ENCODE data around the gene CEP295NL.
"Not testable (repeated sequence)": the region's sequence is repeated elsewhere in the genome, so short reads cannot be mapped to it uniquely, and the experiment has no call there.

CEP295NL gene, protein sequence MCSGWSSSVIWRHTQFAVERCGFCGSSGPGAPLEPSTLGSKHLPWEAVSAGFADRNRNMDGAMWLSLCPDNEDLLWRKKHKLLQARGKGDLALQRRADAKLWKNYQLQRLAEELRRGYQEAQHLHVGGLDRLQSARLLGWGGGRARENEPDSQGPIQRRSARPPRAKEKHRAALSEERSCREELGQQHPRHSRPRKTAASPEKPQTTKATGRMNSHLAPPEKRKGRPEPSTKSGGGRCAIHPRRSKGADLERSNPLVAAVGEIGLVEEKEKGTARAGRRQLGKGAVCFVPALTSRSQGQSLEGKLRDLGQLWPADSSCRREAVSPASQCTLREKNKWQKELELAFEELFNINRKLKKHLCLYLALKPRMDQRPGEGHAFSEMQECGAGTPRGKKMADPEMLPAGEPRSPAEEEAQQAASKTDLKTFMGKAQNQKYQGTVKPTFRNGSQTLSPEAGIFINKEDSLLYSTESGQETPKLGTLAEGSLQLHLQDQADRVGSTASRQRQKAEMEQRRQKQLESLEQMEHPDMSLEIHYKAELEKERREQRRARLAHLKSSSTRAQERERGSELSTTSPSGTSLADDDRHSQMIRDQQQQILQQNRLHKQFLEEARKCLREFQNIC

DNA sequence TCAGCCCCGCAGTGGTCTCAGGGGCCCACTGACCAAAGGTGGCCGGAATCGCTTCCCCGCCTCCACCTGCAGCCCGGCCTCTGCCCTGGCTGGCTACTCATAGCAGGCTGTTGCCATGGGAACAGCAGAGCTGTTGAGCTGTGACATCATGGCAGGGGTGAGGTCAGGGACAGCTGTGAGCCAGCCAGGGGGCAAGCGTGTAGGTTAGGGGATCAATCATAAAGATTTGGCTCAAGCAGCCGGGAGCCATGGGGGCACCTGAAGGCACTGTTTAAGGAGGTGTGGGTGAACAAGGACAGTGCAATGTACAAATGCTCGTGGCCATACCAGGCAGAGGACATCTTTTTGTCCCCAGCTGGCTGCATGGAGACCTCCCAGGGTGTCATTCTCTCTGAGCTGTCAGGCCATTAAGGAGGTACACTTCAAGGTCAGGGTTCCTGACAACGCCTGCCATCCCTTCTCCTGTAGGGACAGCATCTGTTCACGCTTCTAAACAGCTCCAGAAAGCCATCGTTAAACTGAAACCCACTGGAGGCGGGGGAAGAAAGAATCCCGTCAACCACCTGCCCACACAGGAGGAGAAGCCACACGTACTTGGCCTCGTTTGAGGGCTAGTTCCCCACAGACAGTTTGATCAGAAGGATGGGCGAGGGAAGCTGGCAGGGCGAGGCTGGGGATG lies at the start of gene CEP295NL:
Gene CEP295NL (minus strand): TSS at position 101 of the 679 bp plus-strand sequence. CDS start 1,373 bp downstream, outside the sequence.
- peak in 16 of 56 donors; percentile 26 to 63 (median 36) for DNase-seq

DNA sequence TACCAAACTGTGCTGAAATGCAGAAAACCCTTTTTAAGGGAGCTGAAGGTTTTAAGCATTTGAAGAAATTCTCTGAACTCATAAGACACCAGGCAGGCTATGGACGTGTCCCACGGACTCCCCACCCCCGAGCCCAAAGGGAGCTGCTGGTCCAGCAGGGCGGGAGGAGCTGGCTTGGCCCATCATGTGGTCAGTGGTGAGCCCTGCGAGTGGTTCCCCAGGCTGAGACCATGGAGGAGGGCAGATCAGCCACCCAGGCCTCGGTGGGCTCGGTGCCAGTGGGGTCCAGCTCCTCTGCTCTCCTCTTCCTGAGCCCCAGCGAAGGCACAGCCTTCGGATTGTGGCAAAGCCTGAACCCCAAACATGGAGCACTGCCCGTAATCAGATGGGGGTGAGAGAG lies 49.7 kb upstream of the CEP295NL start:
- no peak for DNase-seq

DNA sequence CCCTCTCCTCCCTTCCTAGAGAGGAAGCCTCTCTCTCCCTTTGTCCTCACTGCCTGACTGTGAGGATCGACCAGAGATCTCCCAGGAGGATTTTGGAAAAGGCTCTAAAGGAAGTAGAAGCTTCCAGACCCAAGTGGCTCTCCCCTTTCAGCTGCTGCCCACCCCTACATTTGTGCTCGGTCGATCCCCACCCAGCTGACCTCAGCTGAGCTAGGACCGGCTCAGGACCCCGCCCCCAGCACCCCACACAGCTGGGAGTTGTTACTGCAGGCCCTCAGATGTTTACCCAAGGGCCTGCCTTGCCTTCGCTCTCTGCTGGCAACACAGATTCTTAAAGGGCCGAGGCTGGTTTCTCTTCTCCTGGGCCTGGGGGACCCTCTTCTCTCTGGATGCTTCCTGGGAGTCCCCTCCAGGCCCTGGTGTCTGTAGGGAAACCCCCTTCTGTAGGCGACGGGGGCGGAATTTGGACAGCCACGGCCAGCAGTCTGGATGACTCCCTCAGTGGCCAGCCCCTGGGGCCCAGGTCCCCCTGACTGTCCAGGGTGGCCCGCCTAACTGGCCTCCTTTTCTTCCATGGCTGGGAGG lies 49.1 kb upstream of the CEP295NL start:
- no peak for DNase-seq

DNA sequence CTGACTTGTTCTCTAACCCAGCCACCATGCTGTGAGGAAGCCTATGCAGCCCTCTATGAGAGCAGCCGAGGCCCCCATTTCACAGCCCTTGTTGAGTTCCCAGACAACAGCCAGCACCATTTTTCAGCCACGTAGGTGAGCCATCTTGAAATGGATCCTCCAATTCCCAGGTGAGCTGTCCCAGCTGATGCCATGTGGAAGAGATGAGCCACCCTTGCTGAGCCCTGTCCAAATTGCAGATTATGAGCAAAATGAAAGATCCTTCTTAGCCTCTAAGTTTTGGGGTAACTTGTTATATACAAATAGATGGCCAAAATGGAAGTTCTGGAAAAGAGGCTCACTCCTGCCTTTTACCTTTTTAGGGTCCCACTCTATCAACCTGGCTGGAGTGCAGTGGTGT lies 47.9 kb upstream of the CEP295NL start:
- no peak for DNase-seq

DNA sequence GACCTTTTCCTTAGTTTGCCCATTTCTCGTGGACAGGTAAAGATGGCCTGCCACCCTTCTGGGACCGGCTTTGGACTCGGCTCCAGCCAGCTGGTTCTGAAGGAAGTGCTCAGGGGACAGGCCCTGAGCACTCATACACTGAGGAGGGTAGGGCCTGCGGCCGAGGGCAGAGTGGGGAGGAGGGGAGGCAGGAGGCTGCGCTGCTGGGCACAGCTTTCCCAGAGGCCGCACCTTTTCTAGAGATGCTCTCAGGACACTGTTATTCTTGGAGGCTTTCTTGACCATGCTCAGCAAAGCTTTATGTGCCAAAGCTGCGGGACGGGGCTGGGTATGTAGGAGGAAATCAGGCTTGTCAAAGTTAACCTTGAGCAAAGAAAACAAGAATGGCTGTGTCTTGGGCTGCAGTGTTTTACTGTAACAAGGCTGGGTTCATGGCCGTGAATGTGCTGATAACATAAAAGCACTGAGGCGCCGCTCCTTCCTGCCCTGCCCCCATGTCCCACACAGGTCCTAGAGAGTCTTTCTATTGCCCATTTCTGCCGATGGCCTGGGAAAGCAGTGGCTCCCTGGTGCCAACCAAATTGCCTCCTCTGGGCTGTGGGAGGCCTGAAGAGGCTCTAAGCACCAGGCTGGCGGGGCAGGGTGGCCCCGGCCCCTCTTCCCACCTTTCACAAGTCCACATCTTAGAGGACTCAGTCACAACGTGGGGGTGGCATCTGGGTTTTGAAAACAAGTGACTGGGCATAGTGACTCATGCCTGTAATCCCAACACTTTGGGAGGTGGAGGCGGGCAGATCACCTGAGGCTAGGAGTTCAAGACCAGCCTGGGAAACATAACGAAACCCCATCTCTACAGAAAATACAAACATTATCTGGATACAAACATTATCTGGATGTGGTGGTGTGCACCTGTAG lies 44.5 kb upstream of the CEP295NL start:
- no peak for DNase-seq

DNA sequence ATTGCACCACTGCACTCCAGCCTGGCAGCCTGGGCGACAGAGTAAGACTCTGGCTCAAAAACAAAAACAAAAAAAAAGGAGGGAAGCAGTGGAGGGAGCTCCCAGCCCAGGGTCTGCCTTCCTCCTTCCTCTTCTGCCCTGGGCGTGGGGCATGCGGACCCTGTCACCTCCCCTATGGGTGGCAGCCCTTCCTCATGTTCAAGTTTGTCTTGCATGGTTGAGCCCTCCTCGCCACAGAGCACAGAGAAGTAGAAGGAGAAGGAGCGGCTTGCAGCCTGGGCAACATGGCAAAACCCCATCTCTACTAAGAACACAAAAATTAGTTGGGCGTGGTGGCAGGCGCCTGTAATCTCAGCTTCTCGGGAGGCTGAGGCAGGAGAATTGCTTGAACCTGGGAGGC lies 43.6 kb upstream of the CEP295NL start:
- DNase-seq, result no peak

DNA sequence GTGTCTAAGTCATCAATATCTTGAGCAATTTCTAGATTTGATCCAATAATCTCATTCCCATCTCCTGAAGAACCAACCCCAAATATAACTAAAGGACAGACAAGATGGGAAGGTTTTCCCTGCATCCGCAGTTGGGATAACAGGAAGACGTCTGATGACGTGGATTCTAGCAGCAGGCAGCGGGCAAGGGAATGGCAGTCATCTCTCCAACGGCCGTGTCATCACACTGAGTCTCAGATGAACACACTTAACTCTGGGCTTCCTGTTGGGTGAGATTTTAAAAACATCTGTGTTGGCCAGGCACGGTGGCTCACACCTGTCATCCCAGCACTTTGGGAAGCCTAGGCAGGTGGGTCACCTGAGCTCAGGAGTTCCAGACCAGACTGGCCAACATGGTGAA lies 43.1 kb upstream of the CEP295NL start:
- no peak for DNase-seq

DNA sequence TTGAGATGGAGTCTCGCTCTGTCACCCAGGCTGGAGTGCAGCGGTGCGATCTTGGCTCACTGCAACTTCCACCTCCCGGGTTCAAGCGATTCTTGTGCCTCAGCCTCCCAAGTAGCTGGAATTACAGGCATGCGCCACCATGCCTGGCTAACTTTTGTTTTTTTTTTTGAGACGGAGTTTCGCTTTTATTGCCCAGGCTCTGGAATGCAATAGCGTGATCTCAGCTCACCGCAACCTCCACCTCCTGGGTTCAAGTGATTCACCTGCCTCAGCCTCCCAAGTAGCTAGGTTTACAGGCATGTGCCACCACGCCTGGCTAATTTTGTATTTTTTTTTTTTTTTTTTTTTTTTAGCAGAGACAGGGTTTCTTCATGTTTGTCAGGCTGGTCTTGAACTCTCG lies 42.5 kb upstream of the CEP295NL start:
- DNase-seq, result not testable (repeated sequence)

DNA sequence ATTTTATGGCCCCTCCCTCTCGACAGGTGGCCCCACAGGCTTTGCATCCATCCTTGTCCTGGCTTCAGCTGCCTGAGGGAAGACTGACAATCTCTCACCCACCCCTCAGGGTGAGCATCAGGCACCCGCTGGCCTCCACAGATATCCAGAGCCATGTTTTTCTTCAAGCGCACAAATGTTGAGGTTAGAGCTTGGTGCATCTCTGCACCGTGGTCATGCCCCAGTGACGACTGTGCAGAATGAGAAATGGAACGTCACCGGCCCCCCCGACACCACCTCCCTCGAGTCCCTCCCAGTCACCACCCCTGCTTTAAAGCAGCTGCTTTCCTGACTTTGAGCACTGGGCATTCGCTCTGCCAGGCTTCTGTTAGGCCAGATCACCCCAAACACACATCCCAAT lies 42.0 kb upstream of the CEP295NL start:
- no peak for DNase-seq

DNA sequence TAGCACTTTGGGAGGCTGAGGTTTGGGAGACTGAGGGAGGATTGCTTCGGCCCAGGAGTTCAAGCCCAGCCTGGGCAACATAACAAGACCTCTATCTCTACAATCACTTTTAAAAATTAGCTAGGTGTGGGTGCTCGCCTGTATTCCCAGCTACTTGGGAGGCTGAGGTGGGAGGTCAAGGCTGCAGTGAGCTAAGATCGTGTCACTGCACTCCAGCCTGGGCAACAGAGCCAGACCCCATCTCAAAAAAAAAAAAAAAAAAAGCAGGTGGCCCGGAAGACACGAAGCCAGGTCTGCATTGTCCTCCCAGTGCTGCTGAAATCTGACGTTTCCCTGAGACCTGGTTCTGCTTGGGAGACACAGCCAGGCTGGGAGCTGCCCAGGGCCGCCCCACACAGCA lies 41.0 kb upstream of the CEP295NL start:
- no peak for DNase-seq

DNA sequence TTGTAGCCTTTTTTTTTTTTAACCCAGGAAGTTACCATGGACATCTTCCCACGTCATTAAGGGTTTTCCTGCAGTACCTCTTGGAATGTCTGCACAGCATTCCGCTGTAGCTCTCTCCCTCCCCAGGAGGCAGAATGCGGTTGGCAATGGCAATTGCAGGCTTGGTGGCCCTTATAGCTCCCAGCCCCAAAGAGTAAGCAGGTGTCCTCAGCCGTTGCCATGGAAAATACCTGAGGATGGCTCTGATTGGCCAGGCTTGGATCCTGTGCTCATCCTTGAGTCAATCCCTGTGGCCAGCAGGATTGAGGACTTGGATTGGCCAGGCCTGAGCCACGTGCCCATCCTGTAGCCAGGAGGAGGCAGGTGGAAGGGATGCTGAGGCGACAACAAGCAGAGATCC lies 37.7 kb upstream of the CEP295NL start:
- peak in 16 of 56 donors; percentile 11 to 67 (median 28) for DNase-seq

DNA sequence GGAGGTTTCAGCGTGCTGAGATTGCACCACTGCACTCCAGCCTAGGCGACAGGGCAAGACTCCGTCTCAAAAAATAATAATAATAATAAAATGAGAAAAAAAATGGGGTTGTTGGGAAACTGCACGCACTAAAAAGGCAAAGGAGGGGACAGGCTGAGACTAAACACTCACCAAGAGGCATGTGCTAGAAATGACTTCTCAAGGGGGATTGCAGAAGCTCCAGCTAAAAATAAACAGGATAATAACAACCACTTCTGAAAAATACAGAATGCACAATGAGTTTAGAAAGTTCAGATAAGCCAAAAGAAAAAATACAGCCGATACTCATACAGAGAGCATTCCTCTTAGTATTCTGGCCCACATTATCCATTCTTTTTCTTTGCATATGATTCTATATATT lies 37.3 kb upstream of the CEP295NL start:
- DNase-seq, result no peak

DNA sequence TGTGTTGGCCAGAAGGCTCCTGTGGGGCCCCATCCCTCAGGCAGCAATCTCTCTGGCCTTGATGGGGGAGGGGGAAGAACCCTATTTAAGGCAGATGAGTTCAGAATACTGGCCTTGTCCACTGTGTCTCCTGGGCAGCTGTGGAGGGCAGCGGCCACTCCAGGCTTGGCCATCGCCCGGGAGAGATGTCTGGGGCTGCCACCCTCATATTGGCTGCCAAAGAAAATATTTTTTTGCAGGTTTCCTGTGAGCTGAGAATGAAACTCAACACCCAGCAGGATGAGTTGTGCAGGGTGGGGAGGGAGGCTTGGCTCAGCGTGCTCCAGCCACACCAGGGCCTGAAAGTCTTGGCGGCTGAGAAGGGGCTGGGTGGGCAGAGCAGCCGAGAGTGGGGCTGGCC lies 36.6 kb upstream of the CEP295NL start:
- no peak for DNase-seq

DNA sequence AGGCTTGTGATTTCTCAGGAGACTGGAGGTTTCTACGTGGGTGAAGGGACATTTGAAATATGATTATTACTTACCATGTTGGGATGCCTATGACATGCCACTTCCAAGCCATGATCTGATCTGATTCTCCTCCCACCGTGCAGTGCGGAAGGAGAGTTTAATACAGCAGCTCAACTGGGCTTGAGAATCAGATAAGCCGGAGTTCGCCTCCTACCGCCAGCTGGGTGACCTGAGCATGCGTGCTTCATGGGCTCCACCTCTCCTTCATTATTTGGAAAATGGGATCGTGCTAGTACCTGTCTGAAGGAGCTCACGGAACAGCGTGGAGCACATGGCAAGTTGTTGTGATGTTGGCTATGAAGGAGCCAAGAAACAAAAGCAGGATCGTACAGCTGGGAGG lies 34.6 kb upstream of the CEP295NL start:
- DNase-seq, result no peak

DNA sequence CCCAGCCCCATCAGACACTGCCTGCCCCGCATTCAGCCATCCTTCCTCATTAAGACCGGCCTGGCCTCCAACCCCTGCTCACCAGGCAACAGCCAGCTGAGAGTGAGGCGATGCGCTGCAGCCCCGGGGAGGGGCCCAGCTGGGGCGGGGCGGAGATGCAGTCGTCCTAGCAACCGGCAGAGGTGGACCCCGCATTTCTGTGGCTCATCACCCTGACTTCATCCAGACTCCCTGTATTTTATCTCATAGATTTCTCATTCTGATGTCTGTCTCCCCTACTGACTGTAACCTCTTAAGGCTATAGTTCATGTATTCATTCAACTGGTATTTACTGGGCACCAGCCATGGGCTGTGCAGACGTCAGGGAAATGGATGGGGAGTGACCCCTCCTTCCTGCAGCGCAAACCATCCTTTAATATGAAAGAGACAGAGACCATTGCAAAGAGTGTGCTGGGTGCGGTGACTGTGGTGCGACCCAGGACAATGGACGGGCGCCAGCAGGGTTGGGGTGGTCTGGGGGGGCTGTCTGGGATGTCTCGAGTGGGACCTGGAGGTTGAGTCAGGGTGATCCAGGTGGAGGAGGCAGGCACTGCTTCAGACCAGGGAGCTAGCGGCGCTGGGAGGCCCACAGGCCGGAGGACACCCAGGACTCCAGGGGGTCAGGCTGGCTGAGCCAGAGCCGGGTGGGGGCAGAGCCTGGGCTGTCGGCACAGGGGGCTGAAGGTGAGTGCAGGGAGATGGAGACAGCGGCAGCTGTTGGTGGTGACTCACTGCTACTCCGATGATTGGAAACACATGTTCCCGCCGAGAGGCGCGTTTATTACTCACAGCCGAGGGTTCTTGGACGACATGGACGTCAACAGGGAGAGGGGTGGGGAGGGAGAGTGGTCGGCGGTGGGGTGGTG lies 32.7 kb upstream of the CEP295NL start:
- DNase-seq, result peak in 2 of 56 donors; percentile 10 to 18

DNA sequence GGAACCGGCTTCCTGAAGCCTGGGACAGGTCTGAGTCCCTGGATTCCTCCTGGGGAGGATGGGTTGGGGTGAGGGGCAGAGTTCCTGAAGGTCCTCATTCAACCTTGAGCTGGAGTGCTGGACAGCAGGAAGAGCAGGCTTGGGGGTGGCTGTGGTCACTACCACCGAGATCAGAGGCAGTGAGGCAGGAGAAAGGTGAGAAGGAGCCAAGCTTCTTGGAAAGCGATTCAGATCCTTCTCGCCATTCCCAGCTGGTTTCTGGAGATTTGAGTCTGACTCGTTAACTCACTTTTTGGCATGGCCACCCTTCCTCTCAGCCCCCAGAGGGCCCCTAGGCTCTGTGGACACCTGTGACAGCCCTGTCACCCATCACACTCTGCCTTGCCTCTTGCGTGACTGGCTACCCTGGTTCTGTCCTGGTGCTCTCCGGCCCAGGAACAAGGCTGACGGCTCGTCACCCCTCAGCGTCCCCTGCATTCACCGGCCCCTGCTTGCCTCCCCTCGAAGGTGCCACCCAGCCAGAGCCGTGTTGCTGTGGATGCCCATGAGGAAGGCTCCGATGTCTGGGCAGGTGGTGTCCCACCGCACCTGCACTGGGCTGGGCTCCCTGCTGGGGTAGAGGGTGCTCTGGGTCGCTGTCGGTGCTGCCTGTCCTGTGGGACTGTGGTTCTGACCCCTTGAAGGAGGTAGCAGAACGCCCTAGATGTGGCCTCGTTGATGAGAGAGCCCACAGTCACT lies 31.8 kb upstream of the CEP295NL start:
- DNase-seq, result no peak

DNA sequence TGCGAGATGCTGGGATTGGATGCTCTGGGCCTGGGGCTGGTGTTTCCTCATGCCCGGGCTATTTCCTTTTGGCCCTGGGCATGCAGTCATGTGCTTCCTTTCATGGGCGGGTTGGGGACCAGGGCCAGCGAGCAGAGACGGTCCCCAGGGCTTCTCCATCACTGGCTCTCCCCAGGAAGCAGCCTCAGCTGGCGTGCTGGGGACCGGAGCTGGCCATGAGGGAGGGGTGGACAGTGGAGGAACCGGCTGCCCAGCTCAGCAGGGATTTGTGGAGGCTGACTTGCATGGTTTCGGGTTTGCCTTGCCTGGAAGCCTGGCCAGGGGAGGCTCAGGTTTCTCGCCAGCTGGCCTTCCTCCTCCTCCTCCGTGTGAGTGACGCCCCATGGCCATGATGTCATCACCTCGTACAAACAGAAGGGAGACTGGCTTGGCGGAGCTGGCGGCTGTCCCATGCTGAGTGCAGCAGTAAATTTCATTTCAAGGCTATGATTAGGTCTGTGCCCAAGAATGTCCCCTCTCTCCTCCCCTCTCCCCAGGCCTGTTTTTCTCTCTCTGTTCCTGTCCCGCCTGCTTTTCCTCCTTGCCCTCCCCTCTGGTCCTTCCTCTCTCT lies 31.1 kb upstream of the CEP295NL start:
- peak in 52 of 56 donors; percentile 37 to 95 (median 78) for DNase-seq

Data from amygdala (tissue), 56 donors.